Measurements from ENCODE around the gene PLCXD3. TPM values are rescaled to one million over a fixed set of nuclear protein-coding genes. Genes with fewer than 3 reads are reported as not detected.

PLCXD3 gene
- total RNA-seq, 1 experiment from 2014 or later: 5.0 TPM

- no peak overlapping the region for H3K4me3 ChIP-seq (ENCODE audit: low read length)
- intact Hi-C loops (cut with micrococcal nuclease): no loop called here
- TF ChIP-seq EZH2phosphoT487 (IDR thresholded peaks at IDR 0.05; ENCODE audit: borderline replicate concordance, low read length): no peak
- H4K20me1 ChIP-seq (ENCODE audit: low read length): no peaks in the 10 kb centered on the region
- H3K9ac ChIP-seq (ENCODE audit: low read length): no peak overlapping the region
- no peak for ATAC-seq
- no peaks in the 10 kb centered on the region for H3K36me3 ChIP-seq (ENCODE audit: low read depth, low read length)
- ChIA-PET POLR2A (ENCODE audit: unreplicated experiment) (no interaction called here), CTCF (no interaction called here)
- H3K79me2 ChIP-seq (ENCODE audit: low read length): no peaks in the 10 kb centered on the region
- H3K27me3 ChIP-seq (ENCODE audit: low read length): no peaks in the 10 kb centered on the region
- H3K9me2 ChIP-seq (replicated peaks; ENCODE audit: low read length): no peaks in the 10 kb centered on the region
- no peak overlapping the region for H3K4me2 ChIP-seq (ENCODE audit: low read length)
- no peak overlapping the region for H2AFZ ChIP-seq (ENCODE audit: low read length)
- BruUV-seq (replicated peaks): no TSS peak
- H3K9me3 ChIP-seq (ENCODE audit: low read length): no peaks in the 10 kb centered on the region
- no peaks in the 10 kb centered on the region for H3K4me1 ChIP-seq (ENCODE audit: insufficient read depth, low read length)
- H3K27ac ChIP-seq (ENCODE audit: low read length): no peak overlapping the region
- H3F3A ChIP-seq (ENCODE audit: low read length, unreplicated experiment): no peaks in the 10 kb centered on the region
- DNase-seq: no peak
Measured at GRCh38 chr5:41542183-41542582, 31.8 kb upstream of the PLCXD3 start.

DNA sequence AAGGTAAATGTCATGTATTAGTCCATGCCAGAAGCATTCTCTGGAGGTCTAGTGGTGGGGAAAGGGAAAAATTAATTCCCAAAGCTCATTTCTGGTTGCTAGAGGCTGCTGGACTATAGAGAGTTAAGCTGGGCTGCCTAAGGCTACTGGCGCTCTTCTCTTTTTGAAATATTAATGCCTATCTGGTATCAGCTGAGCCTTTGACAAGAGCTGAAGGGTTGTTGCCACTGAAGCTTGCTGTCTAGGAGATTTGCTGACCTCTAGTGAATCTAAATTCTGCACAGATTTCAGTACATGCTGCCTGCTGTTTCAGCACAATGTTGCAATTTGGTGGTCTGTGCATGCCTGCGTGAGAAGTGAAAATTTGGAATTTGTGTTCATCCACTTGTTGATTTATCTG lies 29.1 kb upstream of the PLCXD3 start:
- intact Hi-C loops (cut with micrococcal nuclease): no loop called here
- no peaks in the 10 kb centered on the region for H3K9me2 ChIP-seq (replicated peaks; ENCODE audit: low read length)
- no peaks in the 10 kb centered on the region for H3K27me3 ChIP-seq (ENCODE audit: low read length)
- no peak for DNase-seq
- POLR2A ChIA-PET (ENCODE audit: unreplicated experiment): interaction anchor here (0.6 kb wide), 1 partner anchor 233 kb away, joined by 6 read pairs; no protein-coding TSS in a partner anchor
- no peaks in the 10 kb centered on the region for H3K9me3 ChIP-seq (ENCODE audit: low read length)
- no peak overlapping the region for H3K27ac ChIP-seq (ENCODE audit: low read length)
- H3K4me3 ChIP-seq (ENCODE audit: low read length): no peak overlapping the region
- no peaks in the 10 kb centered on the region for H3K36me3 ChIP-seq (ENCODE audit: low read depth, low read length)
- no peak overlapping the region for H3K9ac ChIP-seq (ENCODE audit: low read length)
- ATAC-seq: no peak
- no peak overlapping the region for H2AFZ ChIP-seq (ENCODE audit: low read length)
- no peaks in the 10 kb centered on the region for H3K4me1 ChIP-seq (ENCODE audit: insufficient read depth, low read length)
- CTCF ChIA-PET: no interaction called here
- no peaks in the 10 kb centered on the region for H3K79me2 ChIP-seq (ENCODE audit: low read length)
- no peaks in the 10 kb centered on the region for H4K20me1 ChIP-seq (ENCODE audit: low read length)
- no peak overlapping the region for H3K4me2 ChIP-seq (ENCODE audit: low read length)
- TF ChIP-seq EZH2phosphoT487 (IDR thresholded peaks at IDR 0.05; ENCODE audit: borderline replicate concordance, low read length) (no peak), EZH2 (IDR thresholded peaks at IDR 0.05; ENCODE audit: low read length, unreplicated experiment) (no peak)
- TF ChIP-seq, protein P1, sequence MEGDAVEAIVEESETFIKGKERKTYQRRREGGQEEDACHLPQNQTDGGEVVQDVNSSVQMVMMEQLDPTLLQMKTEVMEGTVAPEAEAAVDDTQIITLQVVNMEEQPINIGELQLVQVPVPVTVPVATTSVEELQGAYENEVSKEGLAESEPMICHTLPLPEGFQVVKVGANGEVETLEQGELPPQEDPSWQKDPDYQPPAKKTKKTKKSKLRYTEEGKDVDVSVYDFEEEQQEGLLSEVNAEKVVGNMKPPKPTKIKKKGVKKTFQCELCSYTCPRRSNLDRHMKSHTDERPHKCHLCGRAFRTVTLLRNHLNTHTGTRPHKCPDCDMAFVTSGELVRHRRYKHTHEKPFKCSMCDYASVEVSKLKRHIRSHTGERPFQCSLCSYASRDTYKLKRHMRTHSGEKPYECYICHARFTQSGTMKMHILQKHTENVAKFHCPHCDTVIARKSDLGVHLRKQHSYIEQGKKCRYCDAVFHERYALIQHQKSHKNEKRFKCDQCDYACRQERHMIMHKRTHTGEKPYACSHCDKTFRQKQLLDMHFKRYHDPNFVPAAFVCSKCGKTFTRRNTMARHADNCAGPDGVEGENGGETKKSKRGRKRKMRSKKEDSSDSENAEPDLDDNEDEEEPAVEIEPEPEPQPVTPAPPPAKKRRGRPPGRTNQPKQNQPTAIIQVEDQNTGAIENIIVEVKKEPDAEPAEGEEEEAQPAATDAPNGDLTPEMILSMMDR (conservative IDR thresholded peaks at IDR 0.05; ENCODE audit: low read depth, low read length): no peak
- BruUV-seq (replicated peaks): no TSS peak
- H3F3A ChIP-seq (ENCODE audit: low read length, unreplicated experiment): no peaks in the 10 kb centered on the region

GRCh38 chr5:41537581-41537980 lies 27.2 kb upstream of the PLCXD3 start:
- Histone ChIP-seq H3K9me3 (ENCODE audit: low read length) (no peaks in the 10 kb centered on the region), H3K27ac (ENCODE audit: low read length) (no peak overlapping the region), H3K4me2 (ENCODE audit: low read length) (no peak overlapping the region), H3K9me2 (replicated peaks; ENCODE audit: low read length) (no peaks in the 10 kb centered on the region), H3K27me3 (ENCODE audit: low read length) (no peaks in the 10 kb centered on the region), H3K79me2 (ENCODE audit: low read length) (no peaks in the 10 kb centered on the region), H2AFZ (ENCODE audit: low read length) (no peak overlapping the region), H3K4me3 (ENCODE audit: low read length) (no peak overlapping the region), H3F3A (ENCODE audit: low read length, unreplicated experiment) (no peaks in the 10 kb centered on the region), H4K20me1 (ENCODE audit: low read length) (no peaks in the 10 kb centered on the region), H3K4me1 (ENCODE audit: insufficient read depth, low read length) (no peaks in the 10 kb centered on the region), H3K9ac (ENCODE audit: low read length) (no peak overlapping the region), H3K36me3 (ENCODE audit: low read depth, low read length) (no peaks in the 10 kb centered on the region)
- ATAC-seq (no peak), DNase-seq (no peak)
- ChIA-PET POLR2A (ENCODE audit: unreplicated experiment) (no interaction called here), CTCF (no interaction called here)
- intact Hi-C loops (cut with micrococcal nuclease): no loop called here
- BruUV-seq (replicated peaks): no TSS peak
- TF ChIP-seq EZH2phosphoT487 (IDR thresholded peaks at IDR 0.05; ENCODE audit: borderline replicate concordance, low read length) (no peak), EZH2 (IDR thresholded peaks at IDR 0.05; ENCODE audit: low read length, unreplicated experiment) (no peak)
- TF ChIP-seq, protein P1 (conservative IDR thresholded peaks at IDR 0.05; ENCODE audit: low read depth, low read length): no peak
